ENCODE measurements around the gene PWWP2B.

PWWP2B gene

DNA sequence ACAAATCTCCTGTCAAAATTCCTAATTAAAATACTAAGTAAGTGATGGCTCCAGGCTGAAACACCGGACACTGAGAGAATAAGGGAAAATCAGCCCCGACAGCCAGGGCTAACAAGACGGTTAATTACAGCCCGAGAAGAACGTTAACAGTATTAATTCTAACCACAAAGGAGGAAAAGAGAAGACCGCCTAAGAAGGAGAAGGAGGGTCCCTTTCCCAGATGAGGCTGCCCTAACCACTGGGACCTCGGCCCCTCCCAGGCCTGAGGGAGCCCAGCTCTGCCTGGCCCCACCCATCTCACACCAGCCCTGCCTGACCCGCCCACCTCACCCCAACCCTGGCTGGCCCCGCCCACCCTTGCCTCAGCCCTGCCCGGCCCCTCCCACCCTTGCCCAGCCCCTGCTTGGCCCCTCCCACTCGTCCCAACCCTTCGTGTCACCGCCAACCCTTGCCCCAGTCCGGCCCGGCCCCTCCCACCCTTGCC is 51.3 kb downstream of the PWWP2B start:
- H3K9me3 ChIP-seq (ENCODE audit: low read length), result no peaks in the 10 kb centered on the region
- H3K79me2 ChIP-seq (ENCODE audit: insufficient read depth, low read length), result no peaks in the 10 kb centered on the region
- peaks cover 21% of the 10 kb centered on the region for H3K4me1 ChIP-seq (ENCODE audit: insufficient read depth, low read length, severe bottlenecking)
- H3K9ac ChIP-seq (ENCODE audit: low read length), result no peak overlapping the region
- no peak for TF ChIP-seq EZH2 (IDR thresholded peaks at IDR 0.05; ENCODE audit: borderline replicate concordance, low read length)
- TF ChIP-seq, protein P1, sequence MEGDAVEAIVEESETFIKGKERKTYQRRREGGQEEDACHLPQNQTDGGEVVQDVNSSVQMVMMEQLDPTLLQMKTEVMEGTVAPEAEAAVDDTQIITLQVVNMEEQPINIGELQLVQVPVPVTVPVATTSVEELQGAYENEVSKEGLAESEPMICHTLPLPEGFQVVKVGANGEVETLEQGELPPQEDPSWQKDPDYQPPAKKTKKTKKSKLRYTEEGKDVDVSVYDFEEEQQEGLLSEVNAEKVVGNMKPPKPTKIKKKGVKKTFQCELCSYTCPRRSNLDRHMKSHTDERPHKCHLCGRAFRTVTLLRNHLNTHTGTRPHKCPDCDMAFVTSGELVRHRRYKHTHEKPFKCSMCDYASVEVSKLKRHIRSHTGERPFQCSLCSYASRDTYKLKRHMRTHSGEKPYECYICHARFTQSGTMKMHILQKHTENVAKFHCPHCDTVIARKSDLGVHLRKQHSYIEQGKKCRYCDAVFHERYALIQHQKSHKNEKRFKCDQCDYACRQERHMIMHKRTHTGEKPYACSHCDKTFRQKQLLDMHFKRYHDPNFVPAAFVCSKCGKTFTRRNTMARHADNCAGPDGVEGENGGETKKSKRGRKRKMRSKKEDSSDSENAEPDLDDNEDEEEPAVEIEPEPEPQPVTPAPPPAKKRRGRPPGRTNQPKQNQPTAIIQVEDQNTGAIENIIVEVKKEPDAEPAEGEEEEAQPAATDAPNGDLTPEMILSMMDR (IDR thresholded peaks at IDR 0.05; ENCODE audit: low read length), result no peak
- H4K20me1 ChIP-seq (ENCODE audit: insufficient read depth, low read length), result no peaks in the 10 kb centered on the region
- no peak overlapping the region for H3K27ac ChIP-seq (ENCODE audit: low read depth, low read length, poor library complexity, severe bottlenecking)
- no peaks in the 10 kb centered on the region for H3F3A ChIP-seq (ENCODE audit: insufficient read depth, low read length)
- H2AFZ ChIP-seq (ENCODE audit: low read length), result no peak overlapping the region
- H3K4me3 ChIP-seq (ENCODE audit: low read depth, low read length, poor library complexity, severe bottlenecking), result no peak overlapping the region
- H3K36me3 ChIP-seq (ENCODE audit: insufficient read depth, low read length), result no peaks in the 10 kb centered on the region
- no peaks in the 10 kb centered on the region for H3K9me2 ChIP-seq (ENCODE audit: low read depth, low read length)
- H3K4me2 ChIP-seq (ENCODE audit: low read length), result no peak overlapping the region
- H3K27me3 ChIP-seq (ENCODE audit: insufficient read depth, low read length), result no peaks in the 10 kb centered on the region

DNA sequence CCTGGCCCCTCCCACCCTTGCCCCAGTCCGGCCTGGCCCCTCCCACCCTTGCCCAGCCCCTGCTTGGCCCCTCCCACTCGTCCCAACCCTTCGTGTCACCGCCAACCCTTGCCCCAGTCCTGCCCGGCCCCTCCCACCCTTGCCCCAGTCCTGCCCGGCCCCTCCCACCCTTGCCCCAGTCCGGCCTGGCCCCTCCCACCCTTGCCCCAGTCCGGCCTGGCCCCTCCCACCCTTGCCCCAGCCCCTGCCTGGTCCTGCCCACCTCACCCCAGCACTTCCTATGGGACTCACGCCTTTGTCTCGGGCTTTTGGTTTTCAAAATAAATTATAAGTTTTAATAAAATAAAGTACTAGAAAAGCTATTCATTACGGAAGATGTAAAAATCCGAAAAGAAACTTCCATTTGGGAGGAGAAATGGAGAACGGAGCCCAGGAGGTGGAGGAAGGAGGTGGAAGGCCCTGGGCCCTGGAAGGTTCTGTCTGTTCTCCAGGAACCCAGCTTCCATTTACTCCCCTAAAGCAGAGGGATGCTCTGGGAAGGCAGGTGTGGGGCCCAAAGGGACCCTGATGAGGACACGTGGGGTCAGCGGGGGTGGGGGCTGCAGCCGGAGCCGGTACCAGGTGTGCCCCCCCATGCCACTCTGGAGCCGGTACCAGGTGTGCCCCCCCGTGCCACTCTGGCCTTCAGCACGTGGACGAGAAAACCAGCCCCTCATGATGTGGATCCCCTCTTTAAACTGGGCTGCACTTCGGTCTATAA is 52.2 kb downstream of the PWWP2B start:
- Histone ChIP-seq H3K4me1 (ENCODE audit: insufficient read depth, low read length, severe bottlenecking) (peaks cover 21% of the 10 kb centered on the region), H3K27me3 (ENCODE audit: insufficient read depth, low read length) (no peaks in the 10 kb centered on the region), H3K9me2 (ENCODE audit: low read depth, low read length) (no peaks in the 10 kb centered on the region), H3K27ac (ENCODE audit: low read depth, low read length, poor library complexity, severe bottlenecking) (no peak overlapping the region), H3K9ac (ENCODE audit: low read length) (no peak overlapping the region), H3K4me3 (ENCODE audit: low read depth, low read length, poor library complexity, severe bottlenecking) (no peak overlapping the region), H3K9me3 (ENCODE audit: low read length) (no peaks in the 10 kb centered on the region), H3K79me2 (ENCODE audit: insufficient read depth, low read length) (no peaks in the 10 kb centered on the region), H3F3A (ENCODE audit: insufficient read depth, low read length) (no peaks in the 10 kb centered on the region), H4K20me1 (ENCODE audit: insufficient read depth, low read length) (no peaks in the 10 kb centered on the region), H2AFZ (ENCODE audit: low read length) (no peak overlapping the region), H3K4me2 (ENCODE audit: low read length) (no peak overlapping the region), H3K36me3 (ENCODE audit: insufficient read depth, low read length) (no peaks in the 10 kb centered on the region)
- TF ChIP-seq, protein P1 (IDR thresholded peaks at IDR 0.05; ENCODE audit: low read length), result no peak
- TF ChIP-seq EZH2 (IDR thresholded peaks at IDR 0.05; ENCODE audit: borderline replicate concordance, low read length), result no peak

DNA sequence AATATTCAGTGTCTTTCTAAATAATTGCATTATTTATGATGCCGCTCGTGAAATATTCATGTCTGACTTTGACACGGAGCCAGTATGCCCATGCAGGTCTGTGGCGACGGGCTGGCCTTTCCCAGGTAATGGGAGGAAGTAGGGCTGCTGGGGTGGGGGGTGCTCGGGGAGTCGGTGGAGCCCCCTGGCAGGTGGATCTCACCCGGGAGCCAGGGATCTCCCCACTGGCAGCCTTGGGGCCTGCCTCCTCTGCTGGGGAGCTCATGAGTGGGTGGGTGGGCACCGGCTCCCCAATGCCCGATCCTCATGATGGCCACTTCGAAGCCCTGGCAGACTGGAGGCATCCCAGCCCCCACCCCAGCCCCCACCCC is 52.8 kb downstream of the PWWP2B start:
- H4K20me1 ChIP-seq (ENCODE audit: insufficient read depth, low read length), result no peaks in the 10 kb centered on the region
- H3K9me3 ChIP-seq (ENCODE audit: low read length), result no peaks in the 10 kb centered on the region
- H3K9me2 ChIP-seq (ENCODE audit: low read depth, low read length), result no peaks in the 10 kb centered on the region
- no peaks in the 10 kb centered on the region for H3K79me2 ChIP-seq (ENCODE audit: insufficient read depth, low read length)
- TF ChIP-seq EZH2 (IDR thresholded peaks at IDR 0.05; ENCODE audit: borderline replicate concordance, low read length), result no peak
- TF ChIP-seq, protein P1 (IDR thresholded peaks at IDR 0.05; ENCODE audit: low read length), result no peak
- H3K27ac ChIP-seq (ENCODE audit: low read depth, low read length, poor library complexity, severe bottlenecking), result no peak overlapping the region
- no peak overlapping the region for H3K4me2 ChIP-seq (ENCODE audit: low read length)
- H2AFZ ChIP-seq (ENCODE audit: low read length), result no peak overlapping the region
- H3K4me3 ChIP-seq (ENCODE audit: low read depth, low read length, poor library complexity, severe bottlenecking), result no peak overlapping the region
- no peaks in the 10 kb centered on the region for H3K36me3 ChIP-seq (ENCODE audit: insufficient read depth, low read length)
- H3F3A ChIP-seq (ENCODE audit: insufficient read depth, low read length), result no peaks in the 10 kb centered on the region
- peaks cover 21% of the 10 kb centered on the region for H3K4me1 ChIP-seq (ENCODE audit: insufficient read depth, low read length, severe bottlenecking)
- H3K9ac ChIP-seq (ENCODE audit: low read length), result no peak overlapping the region
- H3K27me3 ChIP-seq (ENCODE audit: insufficient read depth, low read length), result no peaks in the 10 kb centered on the region

Data from OCI-LY1 (cell line).